CD4-positive, alpha-beta T cell treated with Interleukin-1 beta for 1 hour (primary cell): ENCODE results near the gene ZIC4.

ENCODE experiments used
- DNase-seq, 2 donors: peaks; one replicate each; pipeline ENCODE4 v3.0.0-alpha.2; 2020 to 2022

The ZIC4 gene

DNA sequence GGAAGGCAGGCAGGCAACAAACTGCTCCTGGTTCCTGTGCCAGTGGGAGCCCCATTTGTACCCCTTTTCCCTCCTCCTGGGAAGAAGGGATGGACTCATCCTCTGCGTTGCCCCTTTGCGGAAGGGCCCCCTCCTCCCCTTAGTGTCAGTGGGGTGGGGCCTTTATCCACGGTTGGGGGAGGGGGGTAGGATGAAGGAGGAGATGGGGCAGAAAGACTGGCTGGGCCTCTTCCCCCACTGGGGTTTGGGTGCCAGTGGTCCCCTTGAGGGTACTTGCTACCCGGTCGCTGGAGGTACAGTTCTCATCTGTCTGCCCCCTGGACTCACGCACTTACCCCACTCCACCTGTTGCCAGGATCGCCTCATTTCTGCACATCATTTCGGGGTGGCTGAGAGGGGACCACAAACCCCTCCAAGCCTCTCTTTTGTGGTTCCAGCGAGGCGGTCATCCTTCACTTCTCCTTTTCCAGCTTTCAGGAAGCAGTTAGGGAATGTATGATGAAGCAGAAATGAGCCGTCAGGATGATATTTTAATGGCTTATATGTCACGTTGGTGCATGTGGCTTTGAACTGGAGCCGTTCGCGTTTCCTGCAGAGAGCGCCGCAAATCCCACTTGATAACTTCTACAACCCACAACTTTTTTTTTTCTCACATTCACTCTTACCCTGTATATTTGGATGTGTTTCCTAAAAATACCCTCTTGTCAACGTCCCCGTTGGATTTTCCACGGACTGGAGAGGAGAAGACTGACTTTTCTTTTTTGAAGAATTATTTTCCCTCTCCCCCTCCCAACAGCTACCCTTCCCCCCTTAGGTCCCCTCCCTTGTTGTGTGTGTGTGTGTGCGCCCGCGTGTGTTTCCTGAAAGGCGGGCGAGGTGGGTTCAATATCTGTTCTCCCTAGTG lies at the start of gene ZIC4:
Gene ZIC4 (minus strand): TSS at position 516 of the 904 bp plus-strand sequence. CDS start 3,746 bp downstream, outside the sequence.
- DNase-seq: no peak

DNA sequence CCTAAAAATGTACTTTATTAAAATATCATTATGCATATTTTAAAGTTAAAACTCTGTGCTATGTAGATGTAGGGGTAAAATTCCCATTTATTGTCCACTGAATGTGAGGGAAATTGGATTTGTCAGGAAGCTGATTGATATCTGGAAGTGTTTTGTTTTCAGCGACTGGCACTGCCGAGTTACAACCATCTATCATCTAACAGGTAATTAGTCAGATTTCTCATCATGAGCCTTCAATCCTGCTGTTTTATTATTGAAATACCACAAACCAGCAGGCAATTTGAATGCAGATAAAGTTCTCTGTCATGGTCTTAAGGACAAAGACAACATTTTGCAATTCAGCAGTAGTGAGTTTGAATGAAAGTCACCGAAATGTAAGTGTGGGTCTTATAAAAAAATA lies 43.3 kb upstream of the ZIC4 start:
- no peak for DNase-seq

DNA sequence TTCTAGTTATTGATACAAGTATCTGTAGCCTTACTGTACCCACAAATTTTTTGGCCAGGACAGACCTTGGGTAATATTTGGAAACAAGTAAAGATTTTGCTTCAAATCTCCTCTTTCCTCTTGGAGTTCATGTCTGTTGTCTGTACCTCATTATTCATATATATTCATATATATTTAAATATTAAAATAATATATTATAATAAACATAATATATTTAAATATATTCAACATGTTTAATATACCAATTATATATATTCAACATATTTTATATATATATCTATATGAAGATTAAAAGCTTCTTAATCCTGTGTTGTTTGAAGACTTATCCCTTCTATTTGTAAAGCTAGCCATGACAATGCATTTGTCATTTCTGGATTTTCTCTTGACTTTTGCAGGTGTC lies 40.9 kb upstream of the ZIC4 start:
- DNase-seq: no peak

DNA sequence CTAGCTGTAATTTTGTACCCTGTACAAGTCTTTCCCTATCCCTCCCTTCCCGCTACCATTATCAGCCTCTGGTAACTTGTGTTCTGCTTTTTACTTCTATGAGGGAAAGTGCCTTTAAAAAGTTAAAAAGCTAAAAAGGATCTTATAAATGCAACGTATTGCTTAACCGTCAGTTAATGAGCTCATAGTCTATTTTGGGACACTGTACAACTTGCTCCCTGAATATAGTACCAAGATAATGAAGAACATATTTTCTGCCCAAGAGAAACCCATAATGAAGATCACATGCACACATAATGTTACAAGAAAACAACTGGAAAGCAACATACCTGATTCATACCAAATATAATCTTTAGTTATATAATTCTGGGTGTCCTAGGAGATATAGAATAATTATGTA lies 25.4 kb upstream of the ZIC4 start:
- no peak for DNase-seq

DNA sequence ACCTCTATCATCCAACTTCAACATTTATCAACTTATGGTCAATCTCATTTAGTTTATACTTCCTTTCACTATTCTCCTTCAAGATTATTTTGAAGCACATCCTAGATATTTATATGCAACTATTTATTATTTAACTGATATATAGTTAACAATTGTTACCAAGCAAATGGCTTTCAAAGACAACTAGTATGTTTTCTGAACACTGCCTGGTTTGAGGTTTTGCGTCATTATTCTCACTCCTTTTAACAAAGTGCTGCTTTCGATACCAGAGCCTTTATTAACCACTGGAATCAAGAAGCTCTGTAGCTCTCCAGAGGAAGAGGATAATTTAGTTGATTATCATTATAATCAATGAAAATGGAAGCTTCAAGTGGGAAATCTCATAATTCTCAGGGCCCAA lies 22.4 kb upstream of the ZIC4 start:
- DNase-seq: no peak

DNA sequence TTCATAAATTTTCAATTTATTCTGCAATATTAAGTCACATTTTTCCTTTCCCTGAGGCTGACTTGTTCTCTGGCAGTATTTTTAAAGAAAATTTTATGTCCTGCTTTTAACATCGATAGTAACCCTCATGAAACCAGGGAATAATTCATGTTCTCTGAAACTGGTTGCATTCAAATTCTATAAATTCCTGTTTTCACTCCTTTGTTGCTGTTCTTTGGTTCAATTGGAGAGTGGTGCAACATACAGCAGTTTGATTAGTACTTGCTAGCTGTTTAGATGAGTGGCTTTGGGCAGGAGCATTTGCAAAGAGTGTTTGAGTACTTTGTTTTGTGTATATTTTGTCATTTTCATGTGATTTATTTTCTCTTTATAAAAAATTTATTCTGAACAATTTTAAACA lies 22.0 kb upstream of the ZIC4 start:
- no peak for DNase-seq

DNA sequence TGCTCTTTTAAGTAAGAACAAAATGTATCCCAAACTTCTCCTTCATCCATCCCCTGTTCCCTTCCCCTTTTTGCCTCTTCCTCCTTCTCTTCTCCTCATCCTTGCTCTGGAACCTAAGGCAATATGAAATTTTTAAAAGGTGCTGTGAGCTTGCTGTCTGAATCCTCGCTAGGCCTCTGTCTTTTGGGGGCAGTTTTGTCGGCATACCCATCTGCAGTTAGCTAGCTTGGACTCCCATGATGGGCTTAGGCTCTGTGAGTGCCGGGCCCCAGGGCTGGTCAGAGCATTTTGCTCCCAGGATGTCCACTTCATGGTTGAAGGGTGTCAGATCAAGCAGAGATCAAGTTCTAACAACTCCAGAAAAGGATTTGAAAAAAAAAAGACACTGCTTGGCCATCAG lies 21.4 kb upstream of the ZIC4 start:
- DNase-seq: no peak

DNA sequence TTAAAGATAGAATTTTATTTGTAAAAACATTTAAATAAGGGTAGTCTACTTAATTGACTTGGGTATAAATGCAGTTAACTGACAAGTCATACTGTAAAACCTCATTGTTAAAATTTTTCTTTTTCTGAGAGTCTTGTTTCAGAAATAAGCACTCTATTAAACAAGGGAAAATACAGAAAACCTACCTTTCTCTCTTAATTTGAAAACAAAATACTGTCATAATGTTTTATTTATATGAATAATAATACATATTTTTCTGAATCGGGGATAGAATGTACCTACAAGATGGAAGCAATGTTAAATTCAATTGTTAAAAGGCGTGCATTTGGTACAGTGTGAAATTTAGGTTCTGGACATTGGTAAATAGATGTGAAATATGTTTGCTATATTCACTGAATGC lies 20.6 kb upstream of the ZIC4 start:
- DNase-seq: no peak

DNA sequence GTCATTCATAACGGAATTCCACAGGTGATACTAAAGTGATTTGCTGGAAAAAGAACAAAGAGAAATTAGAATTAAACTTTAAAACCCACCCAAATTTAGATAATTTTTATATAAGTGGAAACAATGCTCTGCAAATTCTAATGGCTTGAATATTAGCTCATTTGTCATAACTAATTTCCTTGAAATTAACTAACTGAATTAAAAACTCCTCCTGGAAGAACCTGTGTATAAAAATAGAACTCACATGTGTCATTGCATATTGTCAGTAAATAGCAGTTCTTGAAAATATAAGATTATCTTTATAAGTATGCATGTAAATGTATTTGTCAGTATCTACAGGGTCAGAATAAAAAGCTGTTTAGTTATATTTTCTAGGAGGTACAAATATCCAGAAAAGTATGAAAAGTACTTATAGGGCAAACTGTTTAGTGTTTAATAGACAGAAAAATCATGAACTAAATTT lies 19.1 kb upstream of the ZIC4 start:
- no peak for DNase-seq

DNA sequence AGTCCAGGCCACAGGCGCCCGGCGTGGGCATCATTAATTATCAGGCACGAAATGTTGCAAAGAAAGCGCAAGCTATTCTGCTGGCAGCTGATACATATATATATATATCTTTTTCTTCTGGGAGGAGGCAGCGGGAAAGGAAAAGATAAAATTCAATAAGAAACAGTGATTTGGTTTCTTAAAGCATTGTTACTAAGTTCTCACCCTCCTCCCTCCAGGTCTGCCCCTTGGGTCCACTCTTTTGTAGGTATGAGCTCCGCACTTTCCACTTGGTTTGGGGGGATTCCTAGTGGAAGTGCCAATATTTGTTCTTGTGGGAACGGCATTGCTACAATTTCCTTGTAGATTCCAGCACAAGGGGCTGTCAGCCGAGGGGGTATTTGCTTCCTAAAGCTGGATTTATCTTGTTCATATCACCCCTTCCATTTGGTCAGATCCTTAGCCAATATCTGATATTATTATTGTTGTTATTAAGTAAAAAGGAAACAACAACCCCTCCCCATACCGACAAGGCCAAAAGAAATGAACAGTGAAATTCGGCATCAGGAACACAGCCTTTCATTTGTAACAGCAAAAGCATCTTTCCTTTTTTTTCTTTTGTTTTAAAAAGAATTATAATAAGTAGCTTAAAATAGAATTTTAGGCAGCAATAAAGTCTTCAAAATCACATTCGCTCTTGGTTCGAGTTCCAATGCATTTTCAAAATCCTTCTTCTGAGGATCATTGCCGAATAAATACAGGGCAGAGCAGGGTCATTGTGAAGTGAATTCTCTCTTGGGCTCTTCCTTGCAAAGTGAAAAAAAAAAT lies 18.4 kb upstream of the ZIC4 start:
- no peak for DNase-seq

DNA sequence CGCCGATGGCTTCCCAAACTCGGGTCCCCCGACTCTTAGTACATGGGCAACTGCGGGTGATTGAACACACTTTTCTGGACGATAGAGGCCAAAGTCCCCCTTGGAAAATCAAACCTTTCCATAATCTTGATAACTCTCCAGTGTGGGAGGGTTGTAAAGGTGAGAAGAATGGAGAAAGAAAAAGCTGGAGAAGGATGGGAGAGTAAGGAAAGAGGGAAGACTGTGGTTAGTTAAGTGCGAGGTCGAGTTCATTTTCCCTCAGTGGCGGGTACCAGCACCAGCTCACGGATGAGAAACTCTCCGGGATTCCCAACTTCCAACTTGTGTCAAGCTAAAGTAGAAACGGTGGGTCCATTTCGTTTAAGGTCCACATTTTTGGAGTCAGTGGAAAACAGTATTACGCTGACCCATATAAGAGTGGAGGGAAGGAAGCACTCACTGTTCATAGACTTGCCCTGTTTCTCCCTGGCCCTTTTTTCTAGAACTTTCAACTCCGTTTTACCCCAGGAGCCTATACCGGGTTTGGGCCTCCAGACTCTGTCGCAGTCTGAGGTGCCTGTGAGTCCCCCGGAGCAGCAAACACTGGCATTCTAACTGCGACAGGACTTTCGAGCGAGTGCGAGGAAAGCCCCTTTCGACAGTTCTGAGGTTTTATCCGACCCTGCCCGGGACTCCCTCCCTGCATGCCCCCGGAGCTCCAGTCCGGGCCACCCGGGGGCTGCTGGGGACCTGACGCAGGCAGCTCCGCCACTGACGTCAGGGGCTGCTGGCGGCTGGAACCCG lies 17.6 kb upstream of the ZIC4 start:
- DNase-seq: no peak

DNA sequence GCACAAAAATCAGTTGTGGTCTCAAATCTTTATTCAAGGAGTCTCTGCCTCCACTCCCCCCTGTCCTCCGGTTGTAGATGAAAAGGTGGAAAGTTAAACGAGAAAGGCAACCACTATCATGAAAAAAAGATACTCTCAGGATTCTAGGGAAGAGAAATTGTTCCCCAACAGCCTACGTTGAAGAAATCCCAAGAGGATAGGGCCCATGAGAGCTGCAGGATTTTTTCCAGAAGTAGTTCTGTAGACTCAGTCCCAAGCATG lies 17.1 kb upstream of the ZIC4 start:
- DNase-seq: no peak

DNA sequence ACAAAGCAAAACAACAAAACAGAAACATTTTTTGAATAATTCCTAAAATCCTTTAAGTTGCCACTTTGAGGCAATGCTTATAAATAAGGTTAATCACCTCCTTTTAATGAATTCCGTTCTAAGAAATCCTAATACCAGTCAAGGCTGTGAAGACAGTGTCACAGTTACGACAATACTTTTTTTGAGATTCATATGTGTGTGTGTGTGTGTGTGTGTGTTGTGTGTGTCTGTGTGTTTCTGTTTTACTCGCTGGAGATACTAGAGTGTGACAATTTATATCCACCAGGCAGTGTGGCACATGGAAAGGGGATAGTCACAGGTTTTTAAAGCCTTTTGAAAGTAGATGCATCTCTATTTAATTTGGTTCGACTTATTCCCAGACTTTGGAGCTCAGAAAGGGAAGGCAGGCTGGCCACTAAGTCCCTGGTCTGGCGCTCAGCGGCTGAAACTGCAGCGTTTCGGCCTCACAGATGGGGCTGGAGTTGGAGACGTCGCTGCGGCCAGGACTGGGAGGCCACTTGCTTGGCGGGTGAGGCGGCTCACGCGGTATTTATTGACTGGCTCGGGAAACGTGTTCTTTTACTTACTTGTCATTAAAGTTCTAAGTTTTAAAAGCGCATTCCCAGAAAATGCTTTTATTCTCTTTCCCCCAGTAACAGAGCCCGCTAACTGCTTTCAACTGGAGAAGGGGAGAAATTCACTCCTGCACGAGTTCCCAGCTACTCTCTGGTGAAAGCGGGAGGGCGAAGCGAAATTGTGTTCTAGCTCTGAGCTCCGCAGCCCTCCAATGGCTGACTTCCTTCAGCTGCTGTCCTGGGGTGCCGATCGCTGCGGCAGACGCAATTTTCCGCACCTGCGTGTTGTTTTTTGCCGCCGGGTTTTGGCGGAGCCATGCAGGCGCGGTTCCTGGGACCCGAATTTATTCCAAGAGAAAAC lies 16.5 kb upstream of the ZIC4 start:
- no peak for DNase-seq

DNA sequence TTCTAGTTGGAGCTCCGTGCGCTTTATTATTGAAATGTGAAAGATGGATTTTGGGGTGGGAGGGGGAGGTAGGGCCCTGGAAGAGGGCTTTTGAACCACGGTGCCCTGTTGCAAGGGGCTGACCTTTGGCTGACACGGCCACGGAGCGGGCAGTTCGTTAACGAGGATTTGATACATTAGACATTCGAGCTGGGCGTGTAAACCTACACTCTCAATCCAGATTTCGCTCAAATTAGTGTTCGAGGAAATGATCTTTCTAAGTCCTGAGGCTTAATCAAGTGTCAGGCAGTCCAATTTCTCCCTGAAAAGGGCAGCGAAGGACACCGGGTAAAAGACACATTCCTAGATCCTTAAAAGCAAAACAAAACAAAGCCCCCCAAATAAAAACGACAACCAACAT lies 15.9 kb upstream of the ZIC4 start:
- DNase-seq: no peak

DNA sequence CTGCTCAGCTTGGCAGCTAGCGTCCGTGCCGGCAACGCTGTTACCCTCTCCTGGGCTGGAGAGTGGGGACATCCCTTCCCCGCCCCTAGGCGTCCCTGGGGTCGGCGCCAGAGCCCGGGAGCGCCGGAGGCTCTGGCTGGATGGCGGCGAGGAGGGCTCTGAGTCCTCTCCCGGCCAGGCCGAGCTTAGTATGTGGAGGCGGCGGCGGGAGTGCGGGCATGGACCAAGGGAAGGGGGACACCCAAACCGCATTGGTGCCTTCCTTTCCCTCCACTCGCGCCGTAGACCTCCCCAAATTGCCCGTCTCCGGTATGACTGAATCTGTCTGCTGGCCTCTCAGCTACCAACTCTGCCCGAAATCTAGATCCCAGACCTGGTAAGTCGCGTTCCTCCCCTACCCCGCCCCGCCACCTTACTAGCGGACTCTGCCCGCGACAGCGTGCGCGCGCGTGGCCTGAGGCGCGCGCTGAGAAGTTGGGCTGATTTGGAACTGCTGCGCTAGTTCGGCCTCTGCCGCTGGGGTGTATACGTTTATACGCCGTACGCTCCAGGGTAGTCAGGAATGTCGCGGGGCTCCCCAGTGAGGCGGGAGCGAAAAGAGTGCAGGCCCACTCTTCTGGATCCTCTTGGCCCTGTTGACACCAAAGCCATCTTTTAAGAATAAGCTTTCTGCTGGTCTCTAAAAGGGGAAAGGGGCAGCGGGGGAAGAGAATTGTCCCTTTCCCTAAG lies 15.0 kb upstream of the ZIC4 start:
- no peak for DNase-seq

DNA sequence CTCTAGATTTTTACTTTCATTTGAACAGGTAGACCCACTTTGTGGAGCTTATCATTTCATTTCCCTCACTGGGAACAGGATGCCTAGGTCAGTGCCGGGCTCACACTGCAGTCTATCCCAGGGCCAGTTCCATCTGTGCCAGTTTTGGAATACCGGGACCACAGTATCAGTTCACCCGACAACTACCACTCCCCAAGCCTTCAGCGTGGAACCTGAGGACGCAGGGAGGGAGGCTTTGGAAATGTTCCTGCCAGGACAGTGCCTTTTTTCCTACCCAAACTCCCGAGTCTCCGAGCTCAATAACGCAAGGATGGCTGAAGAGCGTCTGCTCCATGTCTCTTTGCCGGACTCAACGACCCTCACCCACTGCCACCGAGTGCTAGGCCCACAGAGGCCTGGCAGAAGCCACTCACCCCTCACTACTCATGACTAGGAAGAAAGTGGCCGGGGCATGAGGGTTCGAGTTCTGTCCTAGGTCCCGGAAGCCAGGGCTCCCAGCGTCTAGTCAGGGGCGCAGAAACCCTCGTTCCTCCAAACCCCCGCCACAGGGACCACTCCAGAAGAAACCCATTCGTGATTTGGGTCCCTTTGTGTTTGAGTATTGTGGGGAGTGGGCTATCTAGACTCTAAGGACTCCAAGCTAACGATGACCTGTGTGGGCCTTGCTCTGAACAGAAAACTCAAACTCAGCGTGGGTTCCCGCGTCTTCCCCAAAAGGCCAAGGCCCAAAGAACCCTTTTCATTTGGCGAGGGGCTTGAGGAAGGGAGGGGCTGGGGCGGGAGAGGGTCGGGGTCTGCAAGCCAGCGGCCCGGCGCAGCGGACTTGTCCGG lies 14.2 kb upstream of the ZIC4 start:
- no peak for DNase-seq

DNA sequence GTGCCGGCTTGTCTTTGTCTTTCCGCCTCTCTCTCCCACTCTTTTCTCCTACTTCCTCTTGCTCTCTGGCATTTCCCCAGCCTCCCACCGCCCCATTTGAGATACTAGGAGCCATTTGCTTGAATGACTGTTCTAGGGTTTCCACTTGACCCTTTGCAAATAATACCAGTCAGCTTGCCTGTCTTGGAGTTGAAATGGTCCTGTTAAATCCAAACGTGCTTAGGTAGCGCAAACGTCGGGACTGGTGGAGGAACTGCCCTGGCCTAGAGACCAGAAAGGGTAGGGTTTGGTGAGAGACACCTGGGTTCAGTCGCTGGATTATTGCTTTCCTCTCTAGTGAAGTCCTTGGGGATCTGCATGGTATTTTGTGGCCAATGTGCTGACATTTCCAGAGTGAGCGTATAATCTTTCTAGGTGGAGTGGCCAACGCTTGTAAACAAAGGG lies 13.5 kb upstream of the ZIC4 start:
- DNase-seq: no peak

DNA sequence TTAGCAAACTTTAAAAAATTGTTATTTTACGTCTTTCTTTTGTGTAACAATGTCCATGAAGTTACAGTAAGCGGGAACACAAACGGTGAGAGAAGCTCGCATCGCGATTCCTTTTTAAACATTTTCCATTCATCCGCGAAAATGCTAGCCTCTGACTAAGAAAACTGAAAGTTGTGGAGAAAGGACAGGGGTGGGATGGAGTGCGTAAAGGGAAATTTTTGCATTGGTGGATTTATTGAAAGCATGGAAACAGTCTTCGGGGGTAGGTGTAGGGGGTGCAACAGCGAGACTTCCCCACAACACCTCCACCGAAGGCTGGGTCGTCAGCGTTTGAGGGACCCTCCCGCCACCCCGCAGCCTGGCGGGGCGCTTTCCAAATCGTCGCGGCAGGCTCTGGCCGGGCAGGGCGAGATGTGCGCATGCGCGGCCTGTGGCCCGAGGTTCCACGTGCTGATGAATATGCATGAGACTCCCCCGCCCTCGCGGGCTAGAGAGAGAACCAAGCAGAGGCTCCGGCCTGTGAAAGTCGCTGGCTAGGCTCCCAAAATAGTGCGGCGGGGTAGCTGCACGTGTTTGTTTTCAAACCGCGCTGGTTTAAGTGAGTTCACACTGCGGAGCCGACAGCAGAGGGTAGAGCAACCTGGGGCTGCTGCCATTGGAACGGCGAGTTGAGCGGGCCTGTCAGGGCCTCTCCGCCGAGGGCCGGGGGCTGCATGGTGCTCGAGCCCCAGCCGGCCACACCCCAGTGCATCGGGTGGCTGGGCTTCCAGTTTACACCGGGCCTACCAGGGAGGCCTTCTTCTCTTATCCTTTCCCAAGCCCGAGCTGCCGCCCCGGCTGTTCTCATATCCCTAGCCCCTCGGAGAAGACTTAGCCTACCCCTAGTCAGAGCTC lies 12.7 kb upstream of the ZIC4 start:
- DNase-seq: no peak

DNA sequence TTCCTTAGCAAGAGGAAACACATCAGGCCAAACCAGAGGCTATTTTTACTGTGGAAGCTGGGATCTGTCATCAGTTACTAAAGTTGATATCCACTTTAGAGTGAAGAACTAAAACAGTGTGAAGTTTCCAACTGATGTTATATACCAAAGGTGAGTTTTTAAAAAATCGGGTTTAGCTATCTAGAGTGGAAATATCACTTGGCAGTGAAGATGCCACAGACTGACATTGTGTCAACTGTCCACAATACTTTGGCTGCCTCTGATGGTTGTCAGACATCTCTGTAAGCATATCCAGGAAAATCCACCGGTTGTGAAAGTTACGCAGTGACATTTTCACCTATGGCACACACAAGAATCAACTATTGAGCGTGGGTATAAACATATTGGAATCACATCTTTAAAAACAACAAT lies 12.0 kb upstream of the ZIC4 start:
- no peak for DNase-seq
